Islet of Langerhans (tissue), 1 donor: ENCODE data around the gene OPN1SW.

ENCODE experiments used
- FAIRE-seq: peaks from one replicate; lab custom pipeline; 2011; peaks lifted over from hg19 to GRCh38; lab: Jason Lieb, UNC

Gene OPN1SW

GRCh38 chr7:128731184-128731583 is 44.4 kb downstream of the OPN1SW start:
- FAIRE-seq = no peak

- no peak for FAIRE-seq
These were observed 46.1 kb downstream of the OPN1SW start for GRCh38 chr7:128729494-128729893.

DNA sequence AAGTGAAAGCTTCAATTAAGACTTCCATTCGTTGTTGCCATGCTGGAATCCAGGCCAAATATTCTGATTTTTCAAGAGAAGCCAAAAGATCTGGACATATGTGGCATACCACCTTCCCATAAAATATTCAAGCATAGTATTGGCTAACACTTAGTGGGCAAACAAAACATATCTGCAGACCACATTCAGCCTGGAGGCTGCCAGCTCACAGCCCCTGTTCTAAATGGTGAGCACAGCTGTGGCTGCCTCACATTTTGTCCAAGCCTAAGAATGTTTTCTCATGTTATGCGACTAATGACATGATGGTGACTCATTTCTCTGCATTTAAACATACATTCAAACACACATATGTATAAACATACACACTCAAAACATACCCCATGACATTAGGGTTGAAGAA is 47.0 kb downstream of the OPN1SW start:
- FAIRE-seq = no peak

GRCh38 chr7:128727239-128727638 is 48.4 kb downstream of the OPN1SW start:
- no peak for FAIRE-seq

DNA sequence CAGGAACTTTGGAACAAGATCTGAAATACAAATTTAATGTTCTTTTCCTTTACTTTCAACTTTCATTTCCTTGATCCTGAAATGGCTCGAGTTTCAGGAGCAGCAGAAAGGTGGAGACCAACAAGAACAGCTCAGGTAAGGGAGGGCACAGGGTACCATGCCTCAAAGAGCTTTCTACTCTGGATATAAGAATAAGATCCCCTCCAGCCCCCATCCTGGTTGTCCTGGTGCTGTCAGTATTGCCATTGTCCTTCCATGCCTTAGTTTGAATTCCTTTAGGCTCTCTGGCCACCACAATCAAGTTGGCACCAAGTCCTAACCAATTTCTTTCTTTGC is 48.9 kb downstream of the OPN1SW start:
- no peak for FAIRE-seq

DNA sequence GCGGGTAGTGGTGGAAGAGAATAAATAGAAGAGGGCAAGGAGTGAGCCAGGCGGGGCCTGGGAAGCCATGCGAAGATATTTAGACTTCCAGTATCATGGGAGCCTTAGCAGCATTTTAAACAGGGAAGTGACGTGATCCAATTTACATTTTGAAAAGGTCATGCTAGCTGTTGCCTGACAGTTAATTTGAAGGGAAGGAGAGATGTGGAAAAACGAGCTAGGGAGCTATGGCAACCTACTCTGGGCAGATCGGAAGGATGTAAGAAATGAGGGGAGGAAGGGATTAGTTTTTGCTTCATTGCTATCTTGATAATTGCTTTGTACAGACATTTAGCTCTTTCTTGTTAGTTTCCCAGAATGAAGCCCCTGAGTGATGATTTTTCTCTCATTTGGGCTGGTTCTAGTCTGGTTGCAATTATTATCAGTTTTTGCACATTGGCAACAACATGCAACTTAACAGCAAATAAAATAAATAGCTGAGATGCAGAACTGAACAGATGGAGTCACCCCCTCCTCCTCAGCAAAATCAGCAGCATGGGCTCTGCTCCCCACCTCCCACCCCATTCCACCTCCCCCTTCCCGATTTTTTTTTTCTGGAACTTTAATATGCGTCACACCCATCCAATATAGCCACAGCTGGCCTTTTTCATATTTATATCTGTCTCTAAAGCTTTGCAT is 49.4 kb downstream of the OPN1SW start:
- FAIRE-seq = no peak

DNA sequence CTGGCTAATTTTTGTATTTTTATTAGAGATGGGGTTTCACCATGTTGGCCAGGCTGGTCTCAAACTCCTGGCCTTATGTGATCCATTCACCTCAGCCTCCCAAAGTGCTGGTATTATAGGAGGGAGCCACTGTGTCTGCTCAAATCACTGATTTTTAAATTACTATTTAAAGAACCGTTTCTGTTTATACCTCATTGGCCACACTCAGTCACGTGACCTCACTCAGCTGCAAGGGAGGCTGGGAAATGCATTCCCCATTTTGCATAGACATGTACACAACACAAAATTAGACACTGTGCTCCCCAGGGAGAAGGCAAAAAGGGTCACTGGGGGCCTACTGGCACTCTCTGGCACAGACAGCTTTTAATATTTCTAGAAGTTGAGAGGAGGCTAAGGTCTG is 50.1 kb downstream of the OPN1SW start:
- FAIRE-seq = no peak

DNA sequence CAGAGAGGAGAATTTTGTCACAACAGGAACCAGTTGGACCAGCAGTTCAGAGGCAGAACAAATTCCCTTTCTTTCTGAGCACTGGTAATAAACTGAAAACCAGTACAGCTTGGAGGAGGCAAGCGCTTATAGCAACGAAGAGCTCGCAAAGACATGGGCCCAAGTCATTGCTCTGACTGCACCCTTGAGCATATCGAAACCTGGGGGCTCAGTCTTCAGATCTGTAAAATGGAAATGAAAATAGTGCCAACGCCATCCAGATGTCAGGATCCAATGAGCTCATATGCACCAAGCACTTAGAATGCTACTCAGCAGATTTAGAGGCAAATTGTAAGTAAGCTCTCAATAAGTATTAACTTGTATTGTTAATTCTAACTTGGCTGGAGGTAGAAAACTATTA is 50.9 kb downstream of the OPN1SW start:
- no peak for FAIRE-seq
